Measurements from ENCODE around the gene SLC39A12. TPM values are rescaled to one million over a fixed set of nuclear protein-coding genes. Genes with fewer than 3 reads are reported as not detected.

The SLC39A12 gene
- total RNA-seq, result not detected
- polyA plus RNA-seq, result not detected
- long read RNA-seq, donor 1, result 0 reads
- long read RNA-seq, donor 2, result 0 reads
- long read RNA-seq, donor 3, result 0 reads
- long read RNA-seq, donor 4, result 0 reads
- long read RNA-seq, donor 5, result 0 reads
- long read RNA-seq, donor 6, result 0 reads
- long read RNA-seq, donor 7, result 0 reads
- long read RNA-seq, donor 8, result 0 reads
- long read RNA-seq, donor 9, result 0 reads
- long read RNA-seq, donor 10, result 0 reads

- 42 to 58% (median 45%) methylated on average over 3 of the region's 3 CpGs for WGBS, 5 donors
- no peak within 1 kb of the TSS for H3K27ac ChIP-seq
- no peaks in the 10 kb centered on the region for H3K9me3 ChIP-seq
- H3K36me3 ChIP-seq, result no peaks in the 10 kb centered on the region
- intact Hi-C loops (cut with DNase I; ENCODE audit: low total_unique reads), result no loop called here
- DNase-seq, result no peak
- TF ChIP-seq EP300 (IDR thresholded peaks at IDR 0.05), result no peak
- no peak for TF ChIP-seq POLR2A (IDR thresholded peaks at IDR 0.05)
- no peak for TF ChIP-seq POLR2AphosphoS5 (IDR thresholded peaks at IDR 0.05)
- no peak for TF ChIP-seq CTCF (IDR thresholded peaks at IDR 0.05)
- H3K4me3 ChIP-seq, result no peak within 1 kb of the TSS
- H3K4me1 ChIP-seq, result no peaks in the 10 kb centered on the region
- no peaks in the 10 kb centered on the region for H3K27me3 ChIP-seq
Observed at GRCh38 chr10:17951868-17952371, at the start of gene SLC39A12. SLC39A12 (plus strand) TSS chr10:17951918; CDS start chr10:17953277, 1,359 bp downstream.

GRCh38 chr10:17904564-17904963 is 47.2 kb upstream of the SLC39A12 start:
- Histone ChIP-seq H3K4me3 (no peak overlapping the region), H3K4me1 (no peaks in the 10 kb centered on the region), H3K27ac (peak overlapping the region in 1 of 5 donors; percentile 12), H3K9me3 (no peaks in the 10 kb centered on the region), H3K36me3 (no peaks in the 10 kb centered on the region), H3K27me3 (no peaks in the 10 kb centered on the region)
- intact Hi-C loops (cut with DNase I; ENCODE audit: low total_unique reads), result no loop called here
- WGBS, 5 donors, result 82 to 83% (median 82%) methylated on average over 2 of the region's 2 CpGs
- DNase-seq, result no peak
- no peak for TF ChIP-seq CTCF (IDR thresholded peaks at IDR 0.05)
- no peak for TF ChIP-seq EP300 (IDR thresholded peaks at IDR 0.05)
- TF ChIP-seq POLR2A (IDR thresholded peaks at IDR 0.05), result no peak

- WGBS, 5 donors, result 68 to 77% (median 74%) methylated on average over 3 of the region's 3 CpGs
- Histone ChIP-seq H3K27me3 (no peaks in the 10 kb centered on the region), H3K27ac (no peak overlapping the region), H3K4me1 (no peaks in the 10 kb centered on the region), H3K36me3 (no peaks in the 10 kb centered on the region), H3K9me3 (no peaks in the 10 kb centered on the region), H3K4me3 (no peak overlapping the region)
- no peak for TF ChIP-seq EP300 (IDR thresholded peaks at IDR 0.05)
- no peak for TF ChIP-seq CTCF (IDR thresholded peaks at IDR 0.05)
- no peak for TF ChIP-seq POLR2A (IDR thresholded peaks at IDR 0.05)
- no peak for TF ChIP-seq POLR2AphosphoS5 (IDR thresholded peaks at IDR 0.05)
- intact Hi-C loops (cut with DNase I; ENCODE audit: low total_unique reads), result no loop called here
- no peak for DNase-seq
Observed at GRCh38 chr10:17905491-17905890, 46.2 kb upstream of the SLC39A12 start.

- WGBS, 5 donors, result 35 to 60% (median 52%) methylated on average over 1 of the region's 1 CpG
- H3K36me3 ChIP-seq, result no peaks in the 10 kb centered on the region
- no peaks in the 10 kb centered on the region for H3K27me3 ChIP-seq
- no peak overlapping the region for H3K4me3 ChIP-seq
- intact Hi-C loops (cut with DNase I; ENCODE audit: low total_unique reads), result no loop called here
- DNase-seq, result no peak
- no peaks in the 10 kb centered on the region for H3K9me3 ChIP-seq
- TF ChIP-seq CTCF (IDR thresholded peaks at IDR 0.05) (no peak), EP300 (IDR thresholded peaks at IDR 0.05) (no peak), POLR2AphosphoS5 (IDR thresholded peaks at IDR 0.05) (no peak), POLR2A (IDR thresholded peaks at IDR 0.05) (no peak)
- H3K27ac ChIP-seq, result no peak overlapping the region
- H3K4me1 ChIP-seq, result no peaks in the 10 kb centered on the region
Observed at GRCh38 chr10:17906002-17906401, 45.7 kb upstream of the SLC39A12 start.

All from stomach (tissue), 19 donors.